Transverse colon (tissue), 4 donors: Measurements from ENCODE around the gene ZNF446. TPM values are rescaled to one million over a fixed set of nuclear protein-coding genes. Genes with fewer than 3 reads are reported as not detected.

ENCODE experiments used
- DNase-seq: peaks from one replicate; pipeline ENCODE4 v3.0.0-alpha.2; 2019
- H3K27ac ChIP-seq, 4 donors: fragments of 200-600 bp; sonication (generic); 2 replicates each; pipeline ENCODE4 v1.5.1; 2016 to 2018; ENCODE audit warnings: inconsistent platforms in 4 of 4
- H3K27me3 ChIP-seq: fragments of 200-600 bp; sonication (generic); 2 replicates; pipeline ENCODE4 v1.5.1; 2017; ENCODE audit warnings: inconsistent platforms
- H3K36me3 ChIP-seq, 4 donors: fragments of 200-600 bp; sonication (generic); 2 replicates each; pipeline ENCODE4 v1.5.1; 2017 to 2019; ENCODE audit warnings: inconsistent platforms in 4 of 4
- H3K4me1 ChIP-seq, 4 donors: fragments of 200-600 bp; sonication (generic); 2 replicates each; pipeline ENCODE4 v1.5.1; 2017 to 2020; ENCODE audit warnings: inconsistent platforms in 4 of 4
- H3K4me3 ChIP-seq, 4 donors: fragments of 200-600 bp; sonication (generic); 1 replicate in 1 of 4; 2 replicates in 3 of 4; pipeline versions ENCODE4 v1.5.1 to v1.6.1; 2017 to 2019; ENCODE audit warnings: inconsistent platforms in 4 of 4
- H3K9me3 ChIP-seq, 2 donors: fragments of 200-600 bp; sonication (generic); 2 replicates each; pipeline ENCODE4 v1.5.1; 2017 to 2019; ENCODE audit warnings: inconsistent platforms in 2 of 2
- EP300 ChIP-seq: sonication (generic); formaldehyde crosslinking; IDR thresholded peaks from one replicate; pipeline ENCODE4 v1.6.1; 2017; ENCODE audit warnings: antibody characterized with exemption, low read depth
- POLR2A ChIP-seq: fragments of 450-650 bp; IDR thresholded peaks from one replicate; pipeline ENCODE4 v1.6.1; 2016; ENCODE audit warnings: antibody characterized with exemption, mild to moderate bottlenecking, moderate library complexity
- POLR2AphosphoS5 ChIP-seq, 3 donors: sonication (generic); formaldehyde crosslinking; IDR thresholded peaks; one replicate each; pipeline ENCODE4 v1.6.1; 2016; ENCODE audit warnings: antibody characterized with exemption in 3 of 3
- WGBS, 2 donors: methylation state at CpG; one replicate each; pipeline ENCODE4 v1.1.5; 2018; ENCODE audit warnings: low coverage in 1 of 2; 5-methylcytosine and 5-hydroxymethylcytosine counted together
- in situ Hi-C, 4 donors: fragments of 200-750 bp; cut with MboI; loops; one replicate each; pipeline versions ENCODE4 v1.15.0 to v1.15.1; 2017; ENCODE audit warnings: low sequenced_read_pairs in 3 of 4, low pct_ligation_motif_present in 1 of 4, low pct_unique_long_range_greater_than_20kb in 1 of 4
- intact Hi-C: fragments of 100-400 bp; cut with DNase I; formaldehyde crosslinking; loops from one replicate; pipeline ENCODE4 v1.15.1; 2023; ENCODE audit warnings: low total_unique reads
- total RNA-seq, 4 donors: library from RNA; depleted of rRNA; stranded (reverse); fragments of >200 nt; gene quantifications; one replicate each; pipeline ENCODE4 v1.1.0, GENCODE V29; 2016
- TF ChIP-seq, protein P1 (sequence below), 5 experiments: fragments of 200-600 bp in 3 of 5; fragments of 450-650 bp in 2 of 5; sonication (generic) in 3 of 5; IDR thresholded peaks; 1 replicate in 2 of 5; 2 replicates in 3 of 5; pipeline ENCODE4 v1.5.1; 2016 to 2017; ENCODE audit warnings: antibody characterized with exemption in 5 of 5, inconsistent platforms in 3 of 5, mild to moderate bottlenecking in 2 of 5, moderate library complexity in 1 of 5

Gene ZNF446
- total RNA-seq, 4 donors from 2014 or later: 2.8 to 54.6 (median 18.1) TPM

DNA sequence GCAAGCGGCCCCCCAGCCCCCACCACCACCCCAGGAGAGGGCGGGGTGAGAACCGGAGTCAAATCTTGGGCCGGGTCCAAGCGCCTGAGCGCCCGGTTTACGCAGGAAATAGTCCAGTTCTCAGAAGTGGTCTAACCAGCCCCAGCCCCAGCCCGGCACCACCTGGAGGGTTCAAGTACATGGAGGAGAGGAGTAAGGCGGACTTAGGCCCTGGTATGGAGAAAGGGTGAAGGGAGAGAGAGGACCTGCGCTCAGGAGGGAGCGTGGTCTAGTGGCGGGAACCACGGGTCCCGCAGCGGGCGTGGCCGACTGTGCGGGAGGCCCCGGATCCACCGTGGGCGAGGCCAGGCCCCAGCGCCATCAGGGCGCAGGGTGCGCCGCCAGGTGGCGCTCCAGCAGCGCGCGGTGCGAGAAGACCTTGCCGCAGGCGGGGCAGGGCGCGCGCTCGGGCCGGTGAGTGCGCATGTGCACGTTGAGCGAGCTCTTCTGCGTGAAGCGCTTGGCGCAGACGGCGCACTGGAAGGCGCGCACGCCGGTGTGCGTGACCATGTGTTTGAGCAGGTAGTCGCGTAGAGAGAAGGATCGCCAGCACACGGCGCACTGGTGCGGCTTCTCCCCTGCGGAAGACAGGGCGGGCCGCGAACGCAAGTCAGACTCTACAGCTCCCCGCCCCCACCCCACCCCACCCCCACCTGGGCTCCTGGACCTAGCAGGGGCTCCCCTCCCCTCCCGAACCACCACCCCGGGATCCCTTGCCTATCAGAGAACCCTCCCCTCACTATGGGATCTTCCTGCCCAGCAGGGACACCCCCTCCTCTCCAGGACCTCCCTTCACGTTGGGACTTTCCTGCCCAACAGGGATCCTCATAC lies 37.8 kb downstream of the ZNF446 start:
- peak; percentile 21 for TF ChIP-seq POLR2A
- peak in 2 of 3 donors; percentile 74 to 80 for TF ChIP-seq POLR2AphosphoS5 (IDR thresholded peaks at IDR 0.05)
- TF ChIP-seq, protein P1, sequence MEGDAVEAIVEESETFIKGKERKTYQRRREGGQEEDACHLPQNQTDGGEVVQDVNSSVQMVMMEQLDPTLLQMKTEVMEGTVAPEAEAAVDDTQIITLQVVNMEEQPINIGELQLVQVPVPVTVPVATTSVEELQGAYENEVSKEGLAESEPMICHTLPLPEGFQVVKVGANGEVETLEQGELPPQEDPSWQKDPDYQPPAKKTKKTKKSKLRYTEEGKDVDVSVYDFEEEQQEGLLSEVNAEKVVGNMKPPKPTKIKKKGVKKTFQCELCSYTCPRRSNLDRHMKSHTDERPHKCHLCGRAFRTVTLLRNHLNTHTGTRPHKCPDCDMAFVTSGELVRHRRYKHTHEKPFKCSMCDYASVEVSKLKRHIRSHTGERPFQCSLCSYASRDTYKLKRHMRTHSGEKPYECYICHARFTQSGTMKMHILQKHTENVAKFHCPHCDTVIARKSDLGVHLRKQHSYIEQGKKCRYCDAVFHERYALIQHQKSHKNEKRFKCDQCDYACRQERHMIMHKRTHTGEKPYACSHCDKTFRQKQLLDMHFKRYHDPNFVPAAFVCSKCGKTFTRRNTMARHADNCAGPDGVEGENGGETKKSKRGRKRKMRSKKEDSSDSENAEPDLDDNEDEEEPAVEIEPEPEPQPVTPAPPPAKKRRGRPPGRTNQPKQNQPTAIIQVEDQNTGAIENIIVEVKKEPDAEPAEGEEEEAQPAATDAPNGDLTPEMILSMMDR (IDR thresholded peaks at IDR 0.05): peak; percentile 75 to 95 (median 94)
- no peak for TF ChIP-seq EP300
- in situ Hi-C loops (no loop called here), intact Hi-C loops (no loop called here)
- Histone ChIP-seq H3K4me3 (peak overlapping the region; percentile 15 to 43 (median 36)), H3K27me3 (no peaks in the 10 kb centered on the region), H3K27ac (peak overlapping the region; percentile 48 to 84 (median 80)), H3K4me1 (peaks cover 25 to 43% (median 34%) of the 10 kb centered on the region in 4 donors), H3K9me3 (no peaks in the 10 kb centered on the region), H3K36me3 (peaks cover 0 to 6% (median 0%) of the 10 kb centered on the region in 4 donors)
- WGBS, 2 donors: 9% methylated on average over 65 of the region's 66 CpGs; no CpG with 5 or more reads in 1 of the 2 donors
- DNase-seq: peak; percentile 94

GRCh38 chr19:58514564-58515022 lies 38.4 kb downstream of the ZNF446 start:
- in situ Hi-C loops: no loop called here
- Histone ChIP-seq H3K27me3 (no peaks in the 10 kb centered on the region), H3K4me3 (peak overlapping the region in 3 of 4 donors; percentile 15 to 43 (median 35)), H3K9me3 (no peaks in the 10 kb centered on the region), H3K27ac (peak overlapping the region; percentile 48 to 84 (median 80)), H3K4me1 (peaks cover 25 to 43% (median 35%) of the 10 kb centered on the region in 4 donors), H3K36me3 (peaks cover 0 to 6% (median 0%) of the 10 kb centered on the region in 4 donors)
- TF ChIP-seq, protein P1 (IDR thresholded peaks at IDR 0.05): no peak
- TF ChIP-seq POLR2AphosphoS5 (IDR thresholded peaks at IDR 0.05) (no peak), EP300 (no peak), POLR2A (no peak)
- intact Hi-C loops: no loop called here
- no peak for DNase-seq
- 66% methylated on average over 3 of the region's 3 CpGs; no CpG with 5 or more reads in 1 of the 2 donors for WGBS, 2 donors

DNA sequence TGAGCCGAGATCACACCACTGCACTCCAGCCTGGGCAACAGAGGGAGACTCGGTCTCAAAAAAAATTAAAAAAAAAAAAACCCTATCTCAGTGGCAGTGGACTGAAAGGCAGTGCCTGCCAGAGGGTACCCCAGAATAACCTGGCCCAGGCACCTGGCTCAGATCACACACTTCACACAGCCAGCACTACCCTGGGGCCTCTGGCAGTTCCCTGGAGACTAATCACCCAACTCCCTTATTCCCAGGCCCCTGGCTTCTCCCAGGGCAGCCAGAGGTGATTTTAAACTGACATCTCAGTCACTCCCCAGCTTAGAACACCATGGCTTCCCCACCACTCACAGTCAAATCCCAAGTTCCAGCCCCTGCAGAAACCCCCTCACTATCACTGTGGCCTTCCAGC lies 39.1 kb downstream of the ZNF446 start:
- Histone ChIP-seq H3K27me3 (no peaks in the 10 kb centered on the region), H3K4me1 (peaks cover 26 to 45% (median 38%) of the 10 kb centered on the region in 4 donors), H3K9me3 (no peaks in the 10 kb centered on the region), H3K27ac (no peak overlapping the region), H3K4me3 (no peak overlapping the region), H3K36me3 (peaks cover 0 to 6% (median 0%) of the 10 kb centered on the region in 4 donors)
- intact Hi-C loops (no loop called here), in situ Hi-C loops (no loop called here)
- WGBS, 2 donors: 95 to 100% methylated on average over 2 of the region's 2 CpGs
- TF ChIP-seq, protein P1 (IDR thresholded peaks at IDR 0.05): no peak
- DNase-seq: no peak

- H3K4me3 ChIP-seq: no peak overlapping the region
- WGBS, 2 donors: 88% methylated on average over 25 of the region's 25 CpGs; no CpG with 5 or more reads in 1 of the 2 donors
- no peaks in the 10 kb centered on the region for H3K9me3 ChIP-seq
- peaks cover 30 to 50% (median 43%) of the 10 kb centered on the region in 4 donors for H3K4me1 ChIP-seq
- no peak overlapping the region for H3K27ac ChIP-seq
- TF ChIP-seq POLR2AphosphoS5 (IDR thresholded peaks at IDR 0.05): no peak
- no peak for TF ChIP-seq EP300
- TF ChIP-seq, protein P1 (IDR thresholded peaks at IDR 0.05): no peak
- no peak for TF ChIP-seq POLR2A
- no peaks in the 10 kb centered on the region for H3K27me3 ChIP-seq
- peaks cover 0 to 6% (median 0%) of the 10 kb centered on the region in 4 donors for H3K36me3 ChIP-seq
- no peak for DNase-seq
- in situ Hi-C loops: no loop called here
- intact Hi-C loops: no loop called here
Observed at GRCh38 chr19:58516246-58516836, 40.2 kb downstream of the ZNF446 start.
